NCI-H1105 (cell line): ENCODE data around the gene MICB.
"Not testable (repeated sequence)": the region's sequence is repeated elsewhere in the genome, so short reads cannot be mapped to it uniquely, and the experiment has no call there.

Experiments
- DNase-seq: peaks from one replicate; lab custom pipeline; 2025; lab: John Stamatoyannopoulos, UW

Gene MICB

DNA sequence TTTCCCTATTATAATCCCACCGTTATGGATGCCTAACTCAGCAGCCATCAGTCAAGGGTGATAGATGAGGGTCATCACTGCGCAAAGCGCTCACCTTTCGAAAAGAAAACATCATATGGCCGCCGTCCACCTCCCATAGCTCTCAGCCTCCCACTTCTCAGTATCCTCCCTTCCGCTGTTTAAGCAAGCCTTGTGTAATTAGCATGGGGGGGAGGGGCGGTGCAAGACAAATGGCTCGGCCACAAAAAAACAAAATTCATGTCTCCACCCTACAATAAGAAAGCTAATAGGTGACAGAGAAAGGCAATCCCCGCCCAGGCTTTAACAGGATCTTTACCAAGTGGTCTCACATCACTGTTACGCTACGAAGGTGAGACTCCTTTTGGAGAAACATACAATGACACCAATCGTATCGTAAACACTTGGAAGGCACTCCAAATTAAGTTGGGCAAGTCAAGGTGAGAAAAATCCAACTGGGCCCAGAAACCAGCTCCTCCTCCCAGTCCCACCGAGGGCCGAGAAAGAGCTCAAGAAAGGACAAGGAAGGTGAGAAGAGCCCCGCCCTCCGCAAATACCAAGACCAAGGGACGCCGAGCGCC lies 43.2 kb downstream of the MICB start:
- peak; percentile 50 for DNase-seq

GRCh38 chr6:31541658-31542521 lies 43.9 kb downstream of the MICB start, which contains the start of gene DDX39B:
DDX39B (minus strand) TSS chr6:31542003; CDS start chr6:31540532, 1,471 bp downstream.
- DNase-seq = peak; percentile 97

- DNase-seq = no peak
Measured at GRCh38 chr6:31543639-31544038, 45.7 kb downstream of the MICB start.

- no peak for DNase-seq
Measured at GRCh38 chr6:31544676-31545075, 46.7 kb downstream of the MICB start.

- DNase-seq = no peak
Measured at GRCh38 chr6:31545291-31545690, 47.3 kb downstream of the MICB start.

DNA sequence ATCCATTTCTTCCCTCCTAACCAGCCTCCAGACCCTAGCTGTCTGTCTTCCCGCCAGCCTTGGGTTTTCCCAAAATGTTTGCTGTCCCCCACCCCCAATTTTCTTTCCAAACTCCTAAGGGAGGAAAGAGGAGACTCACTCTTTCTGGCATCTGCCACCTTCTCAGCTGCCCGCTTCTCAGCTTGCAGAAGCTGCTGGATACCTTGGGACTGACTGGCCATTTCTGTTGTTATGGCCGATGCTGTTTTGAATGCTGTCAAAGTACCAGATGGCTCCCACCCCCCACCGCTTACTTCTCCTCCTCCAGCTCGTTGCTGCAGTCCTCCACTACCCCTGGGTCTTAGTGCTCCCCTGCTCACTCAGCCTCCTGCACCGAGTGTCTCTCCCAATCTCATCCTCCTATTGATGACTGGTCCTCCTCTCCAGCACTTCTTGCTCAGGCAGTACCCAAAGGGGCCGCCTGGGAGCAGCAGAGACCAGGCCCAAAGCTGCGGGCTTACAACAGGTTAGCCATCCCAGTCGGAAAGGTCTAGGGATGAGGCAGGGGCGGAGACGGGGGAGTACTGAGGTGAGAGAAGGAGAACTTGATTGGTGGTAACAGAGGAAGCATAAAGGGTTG lies 48.5 kb downstream of the MICB start, which contains the start of gene ATP6V1G2:
Gene ATP6V1G2, minus strand, starts transcription at position 270 of the 619 bp plus-strand sequence. Its CDS starts 49 bp downstream, at position 221.
- peak; percentile 95 for DNase-seq

GRCh38 chr6:31546958-31547726 lies 49.2 kb downstream of the MICB start, which contains the start of gene NFKBIL1:
NFKBIL1 (plus strand) TSS chr6:31547608; CDS start chr6:31547695, 87 bp downstream.
- DNase-seq = peak; percentile 97

DNA sequence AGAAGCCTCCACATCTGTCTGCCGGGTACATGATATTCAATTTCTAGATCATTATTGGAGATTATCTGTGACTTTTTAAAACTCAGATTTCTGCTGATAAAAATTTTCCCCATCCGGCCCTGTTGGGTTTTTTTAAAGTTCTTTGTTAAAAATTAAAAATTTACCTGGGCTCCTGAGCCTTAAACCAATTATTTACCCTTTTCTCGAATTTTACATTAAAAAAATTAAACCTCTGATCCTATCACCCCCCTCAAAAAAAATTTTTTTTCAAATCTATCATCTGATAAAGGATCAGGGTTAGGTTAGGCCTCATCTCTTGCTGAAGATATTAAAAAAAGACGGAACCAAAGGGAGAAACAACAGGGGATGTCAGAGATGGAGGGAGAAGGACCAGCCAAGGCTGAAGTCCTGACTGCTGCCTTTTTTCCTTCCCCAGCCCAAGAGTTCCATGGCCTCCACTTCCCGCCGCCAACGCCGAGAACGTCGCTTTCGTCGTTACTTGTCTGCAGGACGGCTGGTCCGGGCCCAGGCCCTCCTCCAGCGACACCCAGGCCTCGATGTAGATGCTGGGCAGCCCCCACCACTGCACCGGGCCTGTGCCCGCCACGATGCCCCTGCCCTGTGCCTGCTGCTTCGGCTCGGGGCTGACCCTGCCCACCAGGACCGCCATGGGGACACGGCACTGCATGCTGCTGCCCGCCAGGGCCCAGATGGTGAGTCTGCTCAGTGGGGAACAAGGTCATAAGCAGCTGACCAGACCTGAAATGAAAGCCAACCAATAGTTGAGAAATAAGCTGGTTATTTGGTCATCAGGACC lies 50.0 kb downstream of the MICB start:
- no peak for DNase-seq

DNA sequence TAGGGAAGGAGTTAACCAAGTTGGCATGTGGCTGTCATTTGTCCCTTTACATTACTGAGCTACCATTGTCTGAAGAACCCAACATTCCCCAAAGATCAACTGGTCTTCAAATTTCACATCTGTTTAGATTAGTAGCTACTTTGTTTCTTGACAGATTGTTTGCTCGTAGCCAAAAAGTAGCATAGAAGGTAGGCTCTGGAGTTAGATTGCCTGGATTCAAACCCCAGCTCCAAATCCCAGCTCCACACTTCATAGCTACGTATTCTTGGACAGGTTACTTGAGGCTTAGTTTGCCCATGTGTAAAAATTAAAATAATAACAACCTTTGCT lies 50.6 kb downstream of the MICB start:
- no peak for DNase-seq

- DNase-seq = not testable (repeated sequence)
Measured at GRCh38 chr6:31551371-31551770, 53.4 kb downstream of the MICB start.

DNA sequence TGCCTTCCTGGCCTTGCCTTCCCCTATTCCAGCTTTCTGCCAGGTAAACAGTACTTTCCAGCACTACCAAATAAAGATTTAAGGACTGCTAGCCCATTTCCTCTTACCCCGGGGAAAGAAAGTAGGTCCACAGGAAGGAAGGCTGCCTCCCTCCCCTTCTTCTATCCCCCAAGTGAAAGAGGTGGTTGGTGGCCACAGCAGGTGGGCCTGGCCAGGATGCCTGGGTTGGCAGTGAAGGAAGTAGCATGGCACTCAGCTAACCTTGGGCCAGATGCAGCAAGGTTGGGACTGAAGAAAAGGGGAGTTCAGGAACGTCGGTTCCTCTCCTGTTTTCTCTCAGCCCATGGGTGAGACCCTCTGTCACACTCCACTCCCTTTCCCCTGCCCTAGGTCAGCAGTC lies 58.4 kb downstream of the MICB start:
- DNase-seq = no peak

GRCh38 chr6:31557443-31558317 lies 59.7 kb downstream of the MICB start:
- no peak for DNase-seq

DNA sequence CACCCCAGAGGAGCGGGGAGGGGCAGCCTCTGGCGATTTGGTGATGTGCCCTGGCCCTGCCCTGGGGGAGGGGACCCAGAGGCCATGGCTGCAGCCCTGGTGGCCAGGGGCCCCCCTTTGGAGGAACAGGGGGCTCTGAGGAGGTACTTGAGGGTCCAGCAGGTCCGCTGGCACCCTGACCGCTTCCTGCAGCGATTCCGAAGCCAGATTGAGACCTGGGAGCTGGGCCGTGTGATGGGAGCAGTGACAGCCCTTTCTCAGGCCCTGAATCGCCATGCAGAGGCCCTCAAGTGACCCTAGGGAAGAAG lies 60.3 kb downstream of the MICB start:
- DNase-seq = no peak

DNA sequence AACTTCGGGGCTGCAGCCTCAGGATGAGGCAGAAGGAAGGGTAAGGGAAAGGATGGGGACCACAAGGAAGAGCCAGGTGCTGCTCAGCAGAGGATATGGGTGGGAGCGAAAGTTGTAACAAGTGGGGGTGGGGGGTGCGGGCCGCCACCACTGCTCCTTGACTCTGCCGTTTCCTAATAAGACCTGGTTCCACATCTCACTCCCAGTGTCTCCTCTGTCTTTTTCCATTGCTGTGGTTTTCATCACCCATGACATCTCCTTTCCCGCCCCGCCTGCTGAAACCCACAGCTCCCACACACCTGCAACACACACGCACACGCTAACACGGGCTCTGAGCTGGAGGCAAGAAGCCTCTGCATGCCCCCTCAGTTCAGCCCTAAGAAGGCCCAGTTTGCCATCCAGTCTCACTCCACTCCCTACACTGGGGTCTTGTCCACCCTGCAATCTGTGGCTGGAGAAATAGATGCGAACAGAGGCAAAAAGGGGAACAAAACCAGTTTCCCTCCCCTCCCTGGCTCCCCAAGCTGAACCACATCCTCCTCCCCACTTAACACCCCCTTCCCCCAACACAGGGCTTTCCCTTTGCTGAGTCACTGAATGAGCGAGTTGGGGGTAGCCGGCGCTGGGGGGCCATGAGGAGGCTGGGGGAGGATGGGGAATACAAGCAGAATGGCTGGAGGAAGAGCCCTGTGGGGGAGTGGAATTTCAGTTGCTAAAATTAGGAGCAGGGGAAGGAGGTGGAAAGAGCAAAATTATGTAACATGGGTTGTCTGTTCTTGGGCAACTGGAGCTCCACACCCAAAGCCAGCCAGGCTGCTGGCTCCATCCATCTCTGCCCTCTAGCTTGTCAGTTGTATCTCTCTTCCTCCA lies 60.9 kb downstream of the MICB start:
- no peak for DNase-seq

GRCh38 chr6:31559606-31559957 lies 61.6 kb downstream of the MICB start:
- no peak for DNase-seq

- no peak for DNase-seq
Measured at GRCh38 chr6:31559958-31560696, 62.2 kb downstream of the MICB start.

GRCh38 chr6:31560697-31561058 lies 62.7 kb downstream of the MICB start:
- DNase-seq = no peak
